Liver (tissue), 9 donors: Measurements from ENCODE around the gene TLE7. TPM values are rescaled to one million over a fixed set of nuclear protein-coding genes. Genes with fewer than 3 reads are reported as not detected.

Source experiments
- DNase-seq: peaks from one replicate; pipeline ENCODE4 v3.0.0-alpha.2; 2017; ENCODE audit warnings: low spot score
- H3K27ac ChIP-seq, 2 donors: one replicate each; pipeline ENCODE4 v1.7.0; 2013; ENCODE audit warnings: inconsistent platforms in 2 of 2, low read length in 2 of 2, control low read depth in 1 of 2, low read depth in 1 of 2, mild to moderate bottlenecking in 1 of 2
- H3K27me3 ChIP-seq, 4 donors: one replicate each; pipeline versions ENCODE4 v1.6.1 to v1.7.0; 2013; ENCODE audit warnings: low read length in 3 of 4, inconsistent platforms in 1 of 4, mild to moderate bottlenecking in 1 of 4, moderate library complexity in 1 of 4; ENCODE audit not compliant: control insufficient read depth in 4 of 4, insufficient read depth in 4 of 4
- H3K36me3 ChIP-seq, 4 donors: one replicate each; pipeline versions ENCODE4 v1.6.1 to v1.7.0; 2013; ENCODE audit warnings: low read length in 3 of 4, mild to moderate bottlenecking in 3 of 4, low read depth in 1 of 4, moderate library complexity in 1 of 4; ENCODE audit not compliant: control insufficient read depth in 4 of 4, insufficient read depth in 3 of 4
- H3K4me1 ChIP-seq, 4 donors: one replicate each; pipeline versions ENCODE4 v1.6.1 to v1.7.0; 2013; ENCODE audit warnings: low read length in 3 of 4, mild to moderate bottlenecking in 3 of 4, moderate library complexity in 1 of 4; ENCODE audit not compliant: control insufficient read depth in 4 of 4, insufficient read depth in 4 of 4
- H3K4me3 ChIP-seq, 3 donors: one replicate each; pipeline versions ENCODE4 v1.6.1 to v1.7.0; 2013; ENCODE audit warnings: low read length in 3 of 3, control low read depth in 1 of 3, low read depth in 1 of 3, mild to moderate bottlenecking in 1 of 3
- H3K9ac ChIP-seq, 2 donors: one replicate each; pipeline ENCODE4 v1.7.0; 2013; ENCODE audit warnings: low read length in 2 of 2, mild to moderate bottlenecking in 2 of 2, moderate library complexity in 2 of 2, control low read depth in 1 of 2, low read depth in 1 of 2
- H3K9me3 ChIP-seq, 4 donors: one replicate each; pipeline versions ENCODE4 v1.6.1 to v1.7.0; 2013; ENCODE audit warnings: low read length in 3 of 4; ENCODE audit not compliant: control insufficient read depth in 4 of 4
- ATF3 ChIP-seq: IDR thresholded peaks from 2 replicates; pipeline ENCODE4 v1.6.1; 2016; ENCODE audit warnings: antibody characterized with exemption
- CTCF ChIP-seq: fragments of 150-350 bp; IDR thresholded peaks from 2 replicates; pipeline ENCODE4 v1.5.1; 2017; ENCODE audit warnings: improper control_type of control experiment, low read depth, low read length; ENCODE audit not compliant: missing input control
- EGR1 ChIP-seq, 2 donors: IDR thresholded peaks; 2 replicates each; pipeline ENCODE4 v1.6.1; 2016 to 2018; ENCODE audit warnings: antibody characterized with exemption in 2 of 2, low read depth in 2 of 2
- FOXA1 ChIP-seq: IDR thresholded peaks from 2 replicates; pipeline ENCODE4 v1.6.1; 2016; ENCODE audit warnings: antibody characterized with exemption
- FOXA2 ChIP-seq: IDR thresholded peaks from 2 replicates; pipeline ENCODE4 v1.6.1; 2016; ENCODE audit warnings: antibody characterized with exemption
- GABPA ChIP-seq, 2 donors: IDR thresholded peaks in 1 of 2; conservative IDR thresholded peaks in 1 of 2; 2 replicates each; pipeline ENCODE4 v1.6.1; 2016; ENCODE audit warnings: antibody characterized with exemption in 2 of 2, mild to moderate bottlenecking in 1 of 2, moderate library complexity in 1 of 2
- HNF4A ChIP-seq, 2 donors: conservative IDR thresholded peaks; 2 replicates each; pipeline ENCODE4 v1.6.1; 2016; ENCODE audit warnings: antibody characterized with exemption in 2 of 2, mild to moderate bottlenecking in 2 of 2
- HNF4G ChIP-seq: IDR thresholded peaks from 2 replicates; pipeline ENCODE4 v1.6.1; 2016; ENCODE audit warnings: antibody characterized with exemption
- NR2F2 ChIP-seq: IDR thresholded peaks from 2 replicates; pipeline ENCODE4 v1.6.1; 2016; ENCODE audit warnings: antibody characterized with exemption
- RAD21 ChIP-seq, 2 donors: IDR thresholded peaks; 2 replicates each; pipeline ENCODE4 v1.6.1; 2016; ENCODE audit warnings: antibody characterized with exemption in 2 of 2, mild to moderate bottlenecking in 2 of 2
- RXRA ChIP-seq, 2 donors: IDR thresholded peaks; 2 replicates each; pipeline ENCODE4 v1.6.1; 2017 to 2018; ENCODE audit warnings: antibody characterized with exemption in 2 of 2, mild to moderate bottlenecking in 1 of 2
- SP1 ChIP-seq: IDR thresholded peaks from 2 replicates; pipeline ENCODE4 v1.6.1; 2018; ENCODE audit warnings: antibody characterized with exemption, mild to moderate bottlenecking
- TAF1 ChIP-seq: conservative IDR thresholded peaks from 2 replicates; pipeline ENCODE4 v1.6.1; 2016; ENCODE audit warnings: antibody characterized with exemption, mild to moderate bottlenecking
- YY1 ChIP-seq: IDR thresholded peaks from 2 replicates; pipeline ENCODE4 v1.6.1; 2016; ENCODE audit warnings: antibody characterized with exemption, mild to moderate bottlenecking
- WGBS: extraction: QIAGEN DNeasy Blood & Tissue Kit; methylation state at CpG from one replicate; pipeline ENCODE4 v1.1.7; 2013; 5-methylcytosine and 5-hydroxymethylcytosine counted together
- polyA plus RNA-seq, 2 donors: library from polyadenylated mRNA; stranded (reverse) in 1 of 2; unstranded in 1 of 2; fragments of 200-250 nt in 1 of 2; fragments of >200 nt in 1 of 2; fragmentation: Nextera tagmentation in 1 of 2; extraction: Ambion mirVana in 1 of 2; gene quantifications; one replicate each; pipeline versions ENCODE4 v1.2.1 to v1.2.3, GENCODE V29; 2013 to 2015
- total RNA-seq, 2 donors: library from RNA; depleted of rRNA; stranded (reverse); fragments of >200 nt; gene quantifications; one replicate each; pipeline ENCODE4 v1.2.3, GENCODE V29; 2014
- TF ChIP-seq, protein P1 (sequence below): IDR thresholded peaks from 2 replicates; pipeline ENCODE4 v1.6.1; 2016; ENCODE audit warnings: antibody characterized with exemption, mild to moderate bottlenecking
- TF ChIP-seq, protein P2 (sequence below): IDR thresholded peaks from 2 replicates; pipeline ENCODE4 v1.6.1; 2016; ENCODE audit warnings: antibody characterized with exemption
- donor health status: healthy.
- donor health status: healthy.
- donor health status: healthy.
- donor health status: healthy.
- donor health status: healthy.

Gene TLE7
- total and polyA plus RNA-seq, 4 donors: not detected

GRCh38 chr16:71410146-71410545 lies 31.7 kb downstream of the TLE7 start:
- Histone ChIP-seq H3K4me3 (no peak overlapping the region), H3K4me1 (peaks cover 0 to 3% (median 0%) of the 10 kb centered on the region in 4 donors), H3K36me3 (no peaks in the 10 kb centered on the region), H3K9ac (no peak overlapping the region), H3K27me3 (no peaks in the 10 kb centered on the region), H3K9me3 (no peaks in the 10 kb centered on the region), H3K27ac (no peak overlapping the region)
- WGBS: 78% methylated on average over 5 of the region's 5 CpGs
- TF ChIP-seq RXRA (IDR thresholded peaks at IDR 0.05) (no peak), CTCF (no peak), GABPA (IDR thresholded peaks at IDR 0.05 in 1 of 2, conservative IDR thresholded peaks at IDR 0.05 in 1 of 2) (no peak), ATF3 (no peak), RAD21 (IDR thresholded peaks at IDR 0.05) (no peak), EGR1 (IDR thresholded peaks at IDR 0.05; ENCODE audit: low read depth in 2 of 2) (no peak), FOXA2 (no peak), NR2F2 (no peak), SP1 (no peak), FOXA1 (no peak), HNF4A (conservative IDR thresholded peaks at IDR 0.05) (no peak), YY1 (no peak)
- TF ChIP-seq, protein P1, sequence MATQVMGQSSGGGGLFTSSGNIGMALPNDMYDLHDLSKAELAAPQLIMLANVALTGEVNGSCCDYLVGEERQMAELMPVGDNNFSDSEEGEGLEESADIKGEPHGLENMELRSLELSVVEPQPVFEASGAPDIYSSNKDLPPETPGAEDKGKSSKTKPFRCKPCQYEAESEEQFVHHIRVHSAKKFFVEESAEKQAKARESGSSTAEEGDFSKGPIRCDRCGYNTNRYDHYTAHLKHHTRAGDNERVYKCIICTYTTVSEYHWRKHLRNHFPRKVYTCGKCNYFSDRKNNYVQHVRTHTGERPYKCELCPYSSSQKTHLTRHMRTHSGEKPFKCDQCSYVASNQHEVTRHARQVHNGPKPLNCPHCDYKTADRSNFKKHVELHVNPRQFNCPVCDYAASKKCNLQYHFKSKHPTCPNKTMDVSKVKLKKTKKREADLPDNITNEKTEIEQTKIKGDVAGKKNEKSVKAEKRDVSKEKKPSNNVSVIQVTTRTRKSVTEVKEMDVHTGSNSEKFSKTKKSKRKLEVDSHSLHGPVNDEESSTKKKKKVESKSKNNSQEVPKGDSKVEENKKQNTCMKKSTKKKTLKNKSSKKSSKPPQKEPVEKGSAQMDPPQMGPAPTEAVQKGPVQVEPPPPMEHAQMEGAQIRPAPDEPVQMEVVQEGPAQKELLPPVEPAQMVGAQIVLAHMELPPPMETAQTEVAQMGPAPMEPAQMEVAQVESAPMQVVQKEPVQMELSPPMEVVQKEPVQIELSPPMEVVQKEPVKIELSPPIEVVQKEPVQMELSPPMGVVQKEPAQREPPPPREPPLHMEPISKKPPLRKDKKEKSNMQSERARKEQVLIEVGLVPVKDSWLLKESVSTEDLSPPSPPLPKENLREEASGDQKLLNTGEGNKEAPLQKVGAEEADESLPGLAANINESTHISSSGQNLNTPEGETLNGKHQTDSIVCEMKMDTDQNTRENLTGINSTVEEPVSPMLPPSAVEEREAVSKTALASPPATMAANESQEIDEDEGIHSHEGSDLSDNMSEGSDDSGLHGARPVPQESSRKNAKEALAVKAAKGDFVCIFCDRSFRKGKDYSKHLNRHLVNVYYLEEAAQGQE: no peak
- TF ChIP-seq, protein P2, sequence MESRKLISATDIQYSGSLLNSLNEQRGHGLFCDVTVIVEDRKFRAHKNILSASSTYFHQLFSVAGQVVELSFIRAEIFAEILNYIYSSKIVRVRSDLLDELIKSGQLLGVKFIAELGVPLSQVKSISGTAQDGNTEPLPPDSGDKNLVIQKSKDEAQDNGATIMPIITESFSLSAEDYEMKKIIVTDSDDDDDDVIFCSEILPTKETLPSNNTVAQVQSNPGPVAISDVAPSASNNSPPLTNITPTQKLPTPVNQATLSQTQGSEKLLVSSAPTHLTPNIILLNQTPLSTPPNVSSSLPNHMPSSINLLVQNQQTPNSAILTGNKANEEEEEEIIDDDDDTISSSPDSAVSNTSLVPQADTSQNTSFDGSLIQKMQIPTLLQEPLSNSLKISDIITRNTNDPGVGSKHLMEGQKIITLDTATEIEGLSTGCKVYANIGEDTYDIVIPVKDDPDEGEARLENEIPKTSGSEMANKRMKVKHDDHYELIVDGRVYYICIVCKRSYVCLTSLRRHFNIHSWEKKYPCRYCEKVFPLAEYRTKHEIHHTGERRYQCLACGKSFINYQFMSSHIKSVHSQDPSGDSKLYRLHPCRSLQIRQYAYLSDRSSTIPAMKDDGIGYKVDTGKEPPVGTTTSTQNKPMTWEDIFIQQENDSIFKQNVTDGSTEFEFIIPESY: no peak
- DNase-seq: no peak

DNA sequence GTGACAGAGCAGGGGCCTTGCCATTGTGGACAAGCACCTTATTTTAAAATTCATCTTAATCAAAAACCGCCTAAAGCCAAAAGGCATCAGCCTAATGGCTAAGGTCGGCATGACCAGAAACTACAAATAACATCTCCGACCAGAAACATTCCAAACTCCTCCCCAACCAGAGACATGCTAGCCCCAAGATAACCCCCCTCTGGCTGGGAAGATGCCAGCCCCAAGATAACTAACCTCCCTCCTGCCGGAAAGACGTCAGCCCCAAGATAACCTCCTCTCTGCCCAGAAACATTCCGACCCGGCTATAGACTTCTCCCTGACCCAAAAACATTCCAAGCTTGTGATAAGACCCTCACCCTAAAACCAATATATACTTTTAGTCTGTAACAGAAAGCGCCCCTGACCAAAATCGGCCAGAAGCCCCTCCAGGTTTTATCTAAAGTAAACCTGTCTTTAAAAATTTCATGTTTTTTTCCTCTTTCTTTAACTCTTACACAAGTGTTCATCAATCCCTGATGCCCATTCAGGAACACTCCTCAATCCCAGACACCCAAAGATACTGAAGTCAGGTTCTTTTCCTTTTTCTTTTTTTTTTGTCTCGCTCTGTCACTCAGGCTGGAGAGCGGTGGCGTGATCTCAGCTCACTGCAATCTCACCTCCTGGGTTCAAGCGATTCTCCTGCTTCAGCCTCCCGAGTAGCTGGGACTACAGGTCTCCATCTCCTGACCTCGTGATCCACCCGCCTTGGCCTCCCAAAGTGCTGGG lies 32.7 kb downstream of the TLE7 start:
- TF ChIP-seq GABPA (IDR thresholded peaks at IDR 0.05 in 1 of 2, conservative IDR thresholded peaks at IDR 0.05 in 1 of 2): no peak
- TF ChIP-seq, protein P1: no peak
- TF ChIP-seq HNF4G: no peak
- TF ChIP-seq TAF1: no peak
- TF ChIP-seq ATF3: no peak
- no peak for TF ChIP-seq CTCF
- TF ChIP-seq EGR1 (IDR thresholded peaks at IDR 0.05; ENCODE audit: low read depth in 2 of 2): no peak
- TF ChIP-seq SP1: no peak
- Histone ChIP-seq H3K9me3 (peaks cover 0 to 3% (median 1%) of the 10 kb centered on the region in 4 donors), H3K27ac (no peak overlapping the region), H3K36me3 (no peaks in the 10 kb centered on the region), H3K27me3 (no peaks in the 10 kb centered on the region), H3K4me1 (peaks cover 0 to 3% (median 0%) of the 10 kb centered on the region in 4 donors), H3K4me3 (no peak overlapping the region), H3K9ac (no peak overlapping the region)
- no peak for DNase-seq
- 37% methylated on average over 16 of the region's 16 CpGs for WGBS
